SK-MEL-5 (cell line): Measurements from ENCODE around the gene IQGAP3. TPM values are rescaled to one million over a fixed set of nuclear protein-coding genes. Genes with fewer than 3 reads are reported as not detected.
"Not testable (repeated sequence)": the region's sequence is repeated elsewhere in the genome, so short reads cannot be mapped to it uniquely, and the experiment has no call there.

Experiments
- DNase-seq: peaks from one replicate; pipeline ENCODE4 v3.0.0-alpha.2; 2016; ENCODE audit warnings: low read depth, low spot score
- in situ Hi-C: cut with HindIII; loops from 2 replicates; pipeline ENCODE4 v1.10.0; 2016; ENCODE audit warnings: low sequenced_read_pairs, high pct_unique_total_duplicates, low pct_unique_long_range_greater_than_20kb
- total RNA-seq: library from RNA; depleted of rRNA; stranded (reverse); fragments of >200 nt; shearing (Covaris generic); gene quantifications from 2 replicates; pipeline ENCODE4 v1.2.3, GENCODE V29; 2014

The IQGAP3 gene
- total RNA-seq, 1 experiment from 2014 or later, result 10.3 TPM

DNA sequence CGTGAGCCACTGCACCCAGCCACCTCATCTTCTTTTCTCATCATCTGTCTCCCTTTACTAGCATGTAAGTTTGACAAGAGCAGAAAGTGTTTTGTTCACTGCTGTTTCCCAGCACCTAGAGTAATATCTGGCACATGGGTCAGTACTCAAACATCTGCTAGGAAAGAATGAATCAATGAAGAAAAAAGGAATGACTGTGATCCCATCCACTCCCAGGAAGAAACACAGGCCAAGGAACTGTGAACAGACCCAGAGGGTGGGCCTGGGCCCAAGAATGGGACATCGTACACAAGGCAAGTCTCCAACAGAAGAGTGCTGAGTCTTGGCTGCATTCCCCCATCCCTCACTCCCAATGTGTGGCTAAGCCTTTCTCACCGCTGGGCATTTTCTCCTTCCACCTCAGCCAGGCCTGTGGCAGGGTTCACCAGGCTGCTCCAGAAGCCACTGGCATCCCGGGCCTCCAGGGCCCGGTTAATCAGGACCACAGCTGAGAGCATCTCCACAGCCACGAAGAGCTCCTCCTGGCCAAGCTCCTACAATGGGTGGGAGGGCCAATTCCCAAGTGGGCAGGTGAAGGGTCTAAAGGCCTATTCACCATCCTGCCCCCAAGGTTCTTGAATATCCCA, 18.4 kb downstream of the IQGAP3 start:
- DNase-seq, result no peak
- in situ Hi-C loops, result no loop called here

DNA sequence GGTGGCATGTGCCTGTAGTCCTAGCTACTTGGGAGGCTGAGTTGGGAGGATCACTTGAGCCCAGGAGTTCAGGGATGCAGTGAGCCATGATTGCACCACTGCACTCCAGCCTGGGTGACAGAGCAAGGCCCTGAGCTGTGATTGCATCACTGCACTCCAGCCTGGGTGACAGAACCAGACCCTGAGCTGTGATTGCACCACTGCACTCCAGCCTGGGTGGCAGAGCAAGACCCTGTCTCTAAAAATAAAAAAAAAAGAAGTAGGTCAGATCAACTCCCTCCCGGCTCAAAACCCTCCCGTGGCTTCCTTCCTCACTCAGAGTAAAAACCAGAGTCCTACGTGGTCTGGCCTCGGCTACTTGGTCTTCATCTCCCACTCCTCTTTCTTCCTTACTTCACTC, 19.4 kb downstream of the IQGAP3 start:
- DNase-seq, in situ Hi-C loops: not testable (repeated sequence)

DNA sequence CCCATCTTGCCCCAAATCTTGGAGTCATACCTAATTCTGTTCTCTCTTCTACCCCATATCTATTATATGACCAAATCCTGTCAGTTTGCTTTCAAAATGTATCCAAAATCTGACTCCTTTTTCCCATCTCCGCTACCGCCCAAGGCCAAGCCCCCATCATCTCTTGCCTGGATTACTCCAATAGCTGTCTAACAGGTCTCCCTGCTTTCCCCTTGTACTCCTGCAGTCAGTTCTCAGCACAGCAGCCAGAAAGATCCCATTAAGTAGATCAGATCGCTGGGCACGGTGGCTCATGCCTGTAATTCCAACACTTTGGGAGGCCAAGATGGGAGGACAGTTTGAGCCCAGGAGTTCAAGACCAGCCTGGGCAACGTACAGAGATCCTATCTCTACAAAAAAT, 19.8 kb downstream of the IQGAP3 start:
- no peak for DNase-seq
- in situ Hi-C loops, result no loop called here

DNA sequence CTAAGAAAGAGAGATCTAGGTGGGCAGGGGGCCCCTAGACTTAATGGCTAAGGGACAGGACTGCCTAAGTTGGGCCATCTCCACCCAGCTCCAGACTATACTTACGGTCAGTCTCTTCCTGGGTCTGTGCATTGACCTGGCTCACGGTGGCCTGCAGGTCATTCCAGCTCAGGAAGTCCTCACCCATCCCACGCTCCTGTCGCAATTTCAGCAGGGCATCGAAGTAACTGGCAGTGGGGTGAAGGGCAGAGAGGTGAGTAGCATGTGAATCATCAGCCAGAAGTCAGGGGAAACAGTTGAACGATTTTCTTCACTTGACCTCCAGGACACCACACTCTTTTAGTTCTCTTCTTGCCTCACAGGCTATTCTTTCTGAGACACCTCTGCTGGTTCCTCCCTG, 20.5 kb downstream of the IQGAP3 start:
- in situ Hi-C loops, result no loop called here
- DNase-seq, result no peak

DNA sequence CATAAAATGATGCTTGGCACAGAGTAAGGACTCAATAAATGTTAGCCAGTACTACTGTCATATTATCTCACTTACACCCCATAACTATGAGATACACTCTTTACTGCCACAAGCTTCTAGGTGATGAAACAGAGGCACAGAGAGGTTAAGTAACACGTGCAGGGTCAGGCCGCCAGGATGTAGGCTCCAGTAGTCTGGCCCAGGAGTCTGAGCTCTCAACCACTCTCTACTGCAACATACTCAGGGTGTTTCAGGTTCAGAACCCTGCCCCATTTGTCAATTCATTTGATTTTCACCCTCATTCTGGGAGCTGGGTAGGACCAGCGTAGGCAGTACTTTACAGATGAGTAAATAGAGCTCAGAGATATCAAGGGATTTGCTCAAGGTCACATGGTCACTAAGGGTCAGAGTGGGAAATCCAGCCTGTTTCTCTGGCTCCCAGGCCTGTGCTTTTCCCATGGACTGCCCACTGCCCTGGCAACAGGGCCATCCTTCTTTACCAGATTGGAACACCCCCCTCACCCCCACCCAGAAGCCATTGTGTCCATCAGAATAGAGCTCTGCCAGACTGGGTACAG, 21.2 kb downstream of the IQGAP3 start:
- in situ Hi-C loops, result no loop called here
- no peak for DNase-seq

DNA sequence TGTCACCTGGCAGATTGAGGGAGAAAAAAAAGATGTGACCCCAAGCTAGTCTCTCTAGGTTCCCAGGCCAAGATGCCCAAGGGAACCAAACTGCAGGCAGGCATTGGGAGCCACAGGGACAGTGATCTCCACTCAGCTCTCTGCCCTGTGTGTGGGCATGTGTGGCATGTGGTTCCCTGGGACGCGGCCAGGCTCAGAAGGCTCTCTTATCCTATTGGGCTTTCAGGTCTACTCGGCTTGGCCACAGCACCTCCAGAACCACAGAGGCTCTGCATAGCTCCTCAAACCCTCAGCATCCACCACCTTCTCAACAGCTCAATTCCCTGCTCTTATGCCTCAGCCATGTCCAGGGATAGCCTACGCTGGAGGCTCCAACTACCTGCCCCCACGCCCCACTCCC, 22.0 kb downstream of the IQGAP3 start:
- in situ Hi-C loops, result no loop called here
- no peak for DNase-seq

DNA sequence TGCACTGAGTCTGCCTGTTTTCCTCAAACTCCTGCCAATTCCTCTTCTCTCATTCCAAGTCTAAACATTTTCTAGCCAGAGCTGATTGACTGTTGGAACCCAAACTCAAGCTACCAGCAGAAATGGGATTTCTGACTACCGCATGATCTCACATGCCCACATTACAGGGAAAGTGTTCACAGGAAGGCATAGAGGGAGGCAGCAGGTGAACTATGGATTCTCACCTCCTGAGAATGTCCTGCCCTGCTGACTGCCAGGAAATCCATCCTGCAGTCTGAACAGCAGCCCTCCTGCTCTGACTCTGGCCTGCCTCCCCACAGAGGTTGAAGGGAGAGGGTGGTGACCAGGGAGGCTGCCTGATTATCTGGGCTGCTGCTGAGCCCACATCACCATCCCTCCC, 22.5 kb downstream of the IQGAP3 start:
- in situ Hi-C loops, result no loop called here

DNA sequence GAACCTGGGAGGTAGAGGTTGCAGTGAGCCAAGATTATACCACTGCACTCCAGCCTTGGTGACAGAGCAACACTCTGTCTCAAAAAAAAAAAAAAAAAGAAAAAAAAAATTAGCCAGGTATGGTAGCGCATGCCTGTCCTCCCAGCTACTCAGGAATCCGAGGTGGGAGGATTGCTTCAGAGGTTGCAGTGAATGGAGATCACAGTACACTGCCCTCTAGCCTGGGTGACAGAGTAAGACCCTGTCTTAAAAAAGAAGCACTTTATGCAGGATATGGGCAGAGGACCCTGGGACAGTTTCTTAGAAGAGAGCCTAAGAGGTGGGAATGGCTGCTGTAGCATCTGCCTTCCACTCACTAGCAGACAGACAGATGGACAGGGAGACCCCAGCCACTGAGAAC, 23.0 kb downstream of the IQGAP3 start:
- peak; percentile 20 for DNase-seq
- in situ Hi-C loops, result no loop called here

More for the DNA sequence above, 22.5 kb downstream of the IQGAP3 start:
- no peak for DNase-seq

DNA sequence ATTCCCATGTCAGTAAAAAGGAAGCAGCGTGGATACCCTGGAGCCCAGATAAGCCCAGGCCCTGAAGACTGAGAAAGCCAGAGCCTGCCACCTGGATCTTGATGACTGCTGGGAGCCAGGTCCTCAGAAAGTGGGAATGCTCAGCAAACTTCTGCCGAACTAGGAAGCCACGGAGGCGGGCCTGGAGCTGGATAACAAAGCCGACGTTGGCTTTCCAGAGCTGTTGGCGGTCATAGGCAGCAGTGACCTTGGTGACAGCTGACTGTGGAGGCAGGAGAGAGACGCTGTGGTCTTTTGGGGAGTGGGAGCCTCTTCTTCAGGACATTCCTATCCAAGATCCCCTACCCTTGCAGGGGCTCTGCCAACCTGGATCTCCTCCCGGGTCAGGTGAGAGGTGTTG, 24.4 kb downstream of the IQGAP3 start:
- in situ Hi-C loops, result no loop called here
- no peak for DNase-seq

DNA sequence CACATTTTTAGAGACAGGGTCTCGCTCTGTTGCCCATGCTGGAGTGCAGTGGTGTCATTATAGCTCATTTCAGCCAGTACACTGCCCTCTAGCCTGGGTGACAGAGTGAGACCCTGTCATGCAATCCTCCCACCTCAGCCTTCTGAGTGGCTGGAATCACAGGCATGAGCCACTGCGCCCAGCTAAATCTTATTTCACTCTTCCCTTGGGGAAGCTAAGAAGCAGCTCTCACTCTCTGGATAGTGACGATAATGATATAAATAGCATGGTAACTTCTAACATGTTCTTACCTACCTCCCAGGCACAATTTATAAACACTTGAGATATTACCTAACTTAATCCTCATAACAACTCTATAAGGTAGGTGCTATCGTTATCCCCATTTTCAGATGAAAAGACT, 24.9 kb downstream of the IQGAP3 start:
- in situ Hi-C loops, result no loop called here
- DNase-seq, result no peak

DNA sequence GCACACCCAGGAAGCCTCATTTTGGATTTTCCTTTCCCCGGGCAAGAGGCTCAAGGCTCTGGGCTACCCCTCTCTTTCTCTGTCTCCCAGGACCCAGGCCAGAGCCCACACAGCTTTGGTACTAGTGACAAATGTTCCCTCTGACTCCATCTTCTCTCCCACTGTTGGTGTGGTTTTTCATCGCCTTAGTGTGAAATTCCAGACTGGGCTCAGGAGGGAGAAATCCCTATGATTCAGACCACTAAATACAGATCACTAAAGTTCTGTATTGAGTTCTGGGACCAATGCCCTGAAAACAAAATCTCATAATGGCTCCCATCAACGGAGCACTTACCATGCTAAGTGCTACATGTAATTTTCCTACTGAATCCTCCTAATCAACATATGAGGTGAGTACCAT, 26.1 kb downstream of the IQGAP3 start:
- in situ Hi-C loops, result no loop called here
- DNase-seq, result no peak

DNA sequence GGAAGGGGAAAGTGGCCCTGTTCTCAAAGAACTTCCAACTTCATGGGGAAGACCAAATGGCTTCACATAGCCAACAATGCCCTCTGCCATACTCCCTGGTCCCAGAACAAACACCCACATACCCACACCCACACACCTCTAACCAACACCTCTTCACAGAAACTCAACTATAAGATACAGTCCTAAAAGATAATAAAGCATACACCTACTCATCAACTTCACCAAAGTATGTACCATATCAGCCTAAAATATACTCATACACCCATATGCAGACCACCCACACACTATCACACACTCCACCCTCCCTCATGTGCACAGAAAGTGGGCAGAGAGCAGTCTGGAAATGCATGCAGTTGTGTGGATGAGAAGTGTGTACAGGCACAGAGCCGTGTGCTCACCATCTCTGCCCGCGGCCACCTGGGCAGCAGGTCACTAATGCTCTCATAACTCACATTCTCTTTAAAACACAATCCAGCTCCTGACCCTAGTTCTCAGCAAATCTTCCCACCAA, 27.7 kb downstream of the IQGAP3 start:
- in situ Hi-C loops, result no loop called here
- no peak for DNase-seq

DNA sequence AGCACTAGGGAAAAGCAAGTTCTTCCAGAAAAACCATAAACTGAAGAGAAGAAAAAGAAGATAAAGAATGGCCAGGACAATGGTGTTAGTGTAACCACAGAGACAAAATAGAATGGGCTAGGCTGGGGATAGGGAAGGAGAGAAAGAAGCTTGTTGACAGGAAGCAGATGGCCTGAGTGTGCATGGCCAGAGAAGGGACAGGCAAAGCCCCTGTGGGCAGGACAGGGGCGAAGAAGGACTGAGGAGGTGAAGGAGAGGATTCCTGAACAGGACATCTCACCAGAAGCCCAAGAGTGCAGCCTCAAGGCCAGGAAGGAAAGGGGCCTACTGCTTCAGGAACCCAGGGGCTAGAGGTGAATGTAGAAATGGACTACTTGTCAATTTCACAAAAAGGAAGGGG, 29.3 kb downstream of the IQGAP3 start:
- no peak for DNase-seq
- in situ Hi-C loops, result no loop called here

DNA sequence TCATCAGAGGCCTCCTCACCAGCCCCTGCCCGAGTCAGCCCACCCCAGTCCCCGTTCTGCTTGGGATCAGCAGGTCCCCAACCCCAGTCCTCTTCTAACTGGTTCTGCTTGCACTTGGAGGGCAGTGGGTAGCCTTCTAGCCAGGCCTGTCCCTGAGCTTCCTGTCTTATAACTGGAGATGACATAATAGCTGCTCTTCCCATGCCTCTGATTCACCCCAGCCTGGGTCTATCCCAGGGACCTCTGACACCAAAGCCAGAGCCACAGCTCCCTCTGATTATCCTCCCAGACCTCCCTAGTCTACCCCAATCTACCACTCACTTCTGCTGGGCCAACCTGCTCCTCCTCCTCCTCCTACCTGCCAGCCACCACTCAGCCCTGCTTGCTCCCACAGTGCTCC, 31.4 kb downstream of the IQGAP3 start:
- DNase-seq, result no peak
- in situ Hi-C loops, result no loop called here

DNA sequence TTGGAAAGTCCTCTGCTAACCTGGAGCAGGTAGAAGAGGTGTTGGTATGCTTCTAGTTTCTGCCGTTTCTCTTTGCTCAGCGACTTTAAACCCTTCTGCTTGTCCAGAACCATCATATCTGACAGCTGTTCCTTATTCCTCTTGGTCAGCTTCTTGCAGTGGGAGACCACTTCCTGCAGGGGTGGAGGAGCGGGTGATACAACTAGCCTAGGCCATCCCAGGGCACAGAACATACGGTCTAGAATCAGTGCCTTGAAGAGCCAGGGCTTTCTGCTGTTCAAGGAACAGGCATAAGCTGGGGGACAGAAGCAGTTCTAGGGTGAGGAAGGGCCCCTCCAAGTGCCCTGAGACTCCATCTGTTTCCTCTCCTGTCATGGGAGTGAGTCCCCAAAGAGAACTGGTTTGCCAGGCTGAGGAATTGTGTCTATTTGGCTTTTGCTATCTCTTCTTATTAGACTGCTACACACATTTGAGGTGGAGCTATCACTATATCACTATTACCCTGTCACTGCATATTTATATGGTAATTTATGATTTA, 32.5 kb downstream of the IQGAP3 start:
- in situ Hi-C loops, result no loop called here
- no peak for DNase-seq

DNA sequence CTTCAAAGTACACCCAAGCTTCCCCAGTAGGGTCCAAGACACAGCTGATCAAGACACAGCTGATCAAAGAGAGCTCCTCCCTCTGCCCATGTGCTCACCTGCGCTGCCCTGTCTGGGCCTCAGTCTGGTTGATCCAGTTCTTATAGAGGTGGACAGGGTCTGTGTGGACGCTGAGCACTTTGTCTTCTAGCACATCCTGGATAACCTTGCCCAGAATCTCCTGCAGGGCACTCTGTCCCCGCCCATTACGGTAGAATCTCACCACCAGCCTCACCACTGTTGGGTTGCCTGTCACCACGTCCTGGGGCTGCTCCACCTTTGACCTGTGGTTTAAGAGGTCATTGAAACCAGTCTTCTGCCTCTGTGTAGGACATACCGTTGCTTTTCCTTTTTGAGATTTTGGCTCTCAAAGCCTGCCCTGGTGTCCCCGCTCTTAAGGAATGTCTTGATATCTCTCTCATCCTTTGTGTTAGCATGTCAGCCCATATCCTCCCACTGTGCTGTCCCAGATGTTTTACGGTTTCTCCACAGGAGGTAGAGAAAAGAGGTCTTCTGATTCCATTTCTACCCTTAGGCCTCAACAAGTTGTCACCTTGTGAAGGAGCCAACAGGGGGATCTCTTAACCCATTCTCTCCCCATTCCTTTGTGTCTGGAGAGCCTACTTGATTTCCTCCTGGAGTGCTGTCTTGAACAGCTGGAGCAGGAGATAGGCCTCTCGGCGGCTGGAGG, 33.5 kb downstream of the IQGAP3 start:
- DNase-seq, result no peak
- in situ Hi-C loops, result no loop called here

DNA sequence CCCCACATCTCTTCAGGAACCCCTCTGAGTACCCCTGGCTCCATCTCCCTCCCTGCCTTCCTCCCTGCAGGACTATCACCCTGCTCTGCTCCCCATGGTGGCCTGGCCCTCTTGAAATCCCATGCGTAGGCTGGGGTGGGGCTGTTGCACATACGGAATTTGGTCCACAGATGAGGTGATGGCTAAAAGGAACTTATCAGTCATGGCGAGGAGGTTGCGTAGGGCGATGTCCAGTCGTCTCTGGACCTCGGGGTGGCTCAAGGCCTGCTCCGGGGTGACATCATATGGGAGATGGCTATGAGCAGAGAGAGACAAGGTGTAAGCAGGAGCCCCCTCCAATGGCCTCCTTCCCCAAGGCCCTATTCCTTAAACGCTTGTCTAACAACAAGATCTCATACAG, 35.3 kb downstream of the IQGAP3 start:
- in situ Hi-C loops, result no loop called here

DNA sequence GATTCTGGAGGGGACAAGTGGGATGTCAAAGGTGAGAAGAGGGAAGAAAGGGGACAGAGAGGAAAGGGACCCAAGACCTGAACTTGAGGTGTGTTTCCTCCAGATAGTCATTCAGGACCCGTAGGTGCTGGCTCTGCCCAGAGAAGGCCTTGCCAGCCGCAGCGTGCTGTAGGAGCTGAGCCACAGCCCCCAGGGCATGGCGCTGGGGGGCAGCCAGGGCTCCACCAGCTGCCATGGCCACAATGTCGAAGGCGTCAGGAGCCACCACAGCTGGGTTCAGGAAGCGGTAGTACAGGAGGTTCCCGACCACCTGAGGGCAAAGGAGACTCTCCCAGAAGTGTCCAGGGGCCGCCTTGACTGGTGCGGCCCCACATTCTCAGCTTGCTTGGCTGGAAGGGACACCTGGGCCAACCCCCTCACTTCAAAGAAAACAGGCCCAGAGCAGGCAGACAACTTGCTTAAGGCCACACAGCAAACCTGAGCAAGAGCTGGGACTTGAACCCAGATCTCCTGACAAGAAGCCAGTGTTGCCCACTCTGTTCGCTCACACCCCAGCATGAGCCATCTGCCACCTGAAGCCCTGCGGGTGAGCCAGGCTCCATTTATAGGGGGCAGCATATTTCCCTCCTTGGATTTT, 37.8 kb downstream of the IQGAP3 start:
- no peak for DNase-seq
- in situ Hi-C loops, result no loop called here

More for the DNA sequence above, 35.3 kb downstream of the IQGAP3 start:
- DNase-seq, result no peak
